Stimulated activated CD4-positive, alpha-beta T cell treated with anti-CD3 and anti-CD28 coated beads, Interleukin-1b, Interleukin-23, amount 100 ng/mL, for 1 hour (primary cell): Measurements from ENCODE around the gene C1orf116.

Source experiments
- DNase-seq, 2 donors: peaks; one replicate each; pipeline ENCODE4 v3.0.0-alpha.2; 2020; ENCODE audit warnings: low read depth in 2 of 2

Gene C1orf116

GRCh38 chr1:207032528-207033017 is at the start of gene C1orf116:
C1orf116 (minus strand) TSS chr1:207032756; CDS start chr1:207027598, 5,158 bp downstream.
- no peak for DNase-seq

DNA sequence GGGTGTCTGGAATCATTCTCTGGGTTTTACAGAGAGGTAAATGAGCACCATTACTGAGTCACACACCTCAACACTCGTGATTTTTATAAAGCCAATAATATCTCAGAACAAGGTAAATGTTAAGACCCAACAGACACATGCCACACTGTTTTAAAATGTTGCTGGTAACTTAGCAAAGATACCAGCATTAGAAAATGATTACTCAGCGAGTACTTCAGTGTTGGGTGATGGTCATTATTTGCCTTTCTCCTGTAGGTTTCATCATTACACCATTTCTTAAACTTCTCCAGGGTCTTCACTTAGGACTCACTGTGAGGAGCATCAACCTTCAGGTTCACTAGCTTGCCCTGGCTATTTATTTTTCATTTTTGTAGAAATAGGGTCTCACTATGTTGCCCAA is 49.2 kb upstream of the C1orf116 start:
- DNase-seq = no peak

DNA sequence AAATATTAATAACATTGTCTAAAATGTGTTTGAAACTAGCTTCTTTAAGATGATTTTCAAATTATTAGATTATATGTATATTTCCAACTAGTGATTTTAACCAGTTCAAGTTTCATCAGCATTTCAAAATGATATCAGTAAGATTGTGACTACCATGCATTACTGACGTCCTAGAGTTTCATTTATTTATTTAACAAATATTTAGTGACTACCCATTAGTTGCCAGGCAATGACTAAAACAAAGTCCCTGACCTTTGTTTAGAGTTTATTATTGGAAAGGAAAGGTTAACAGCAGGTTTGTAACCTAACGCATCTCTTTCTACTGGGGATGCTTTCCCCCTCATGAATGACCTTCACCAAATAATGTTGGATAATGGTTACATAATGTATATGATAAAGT is 48.5 kb upstream of the C1orf116 start:
- DNase-seq = no peak

GRCh38 chr1:207079706-207080241 is 47.2 kb upstream of the C1orf116 start:
- no peak for DNase-seq

GRCh38 chr1:207078578-207079132 is 46.1 kb upstream of the C1orf116 start:
- no peak for DNase-seq

GRCh38 chr1:207077470-207078377 is 45.2 kb upstream of the C1orf116 start:
- peak; percentile 25 to 39 for DNase-seq

DNA sequence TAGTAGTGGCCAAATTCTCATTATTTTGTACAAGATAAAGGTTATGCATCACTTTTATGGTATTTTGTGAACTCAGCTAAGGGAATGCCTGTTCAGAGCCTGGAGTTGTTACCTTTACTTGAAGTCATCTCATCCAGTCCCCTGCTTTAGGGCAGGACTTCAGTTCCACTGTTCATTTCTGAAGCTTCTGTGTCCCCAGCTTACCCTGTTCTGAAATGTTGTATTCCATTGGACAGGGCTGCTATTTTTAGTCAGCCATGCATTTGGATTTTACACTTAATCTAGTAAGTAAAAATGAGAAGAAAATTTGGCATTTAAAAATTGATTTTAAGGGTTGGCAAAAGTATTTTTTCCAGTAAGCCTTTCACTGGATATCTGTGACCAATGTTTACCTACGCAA is 44.5 kb upstream of the C1orf116 start:
- no peak for DNase-seq

DNA sequence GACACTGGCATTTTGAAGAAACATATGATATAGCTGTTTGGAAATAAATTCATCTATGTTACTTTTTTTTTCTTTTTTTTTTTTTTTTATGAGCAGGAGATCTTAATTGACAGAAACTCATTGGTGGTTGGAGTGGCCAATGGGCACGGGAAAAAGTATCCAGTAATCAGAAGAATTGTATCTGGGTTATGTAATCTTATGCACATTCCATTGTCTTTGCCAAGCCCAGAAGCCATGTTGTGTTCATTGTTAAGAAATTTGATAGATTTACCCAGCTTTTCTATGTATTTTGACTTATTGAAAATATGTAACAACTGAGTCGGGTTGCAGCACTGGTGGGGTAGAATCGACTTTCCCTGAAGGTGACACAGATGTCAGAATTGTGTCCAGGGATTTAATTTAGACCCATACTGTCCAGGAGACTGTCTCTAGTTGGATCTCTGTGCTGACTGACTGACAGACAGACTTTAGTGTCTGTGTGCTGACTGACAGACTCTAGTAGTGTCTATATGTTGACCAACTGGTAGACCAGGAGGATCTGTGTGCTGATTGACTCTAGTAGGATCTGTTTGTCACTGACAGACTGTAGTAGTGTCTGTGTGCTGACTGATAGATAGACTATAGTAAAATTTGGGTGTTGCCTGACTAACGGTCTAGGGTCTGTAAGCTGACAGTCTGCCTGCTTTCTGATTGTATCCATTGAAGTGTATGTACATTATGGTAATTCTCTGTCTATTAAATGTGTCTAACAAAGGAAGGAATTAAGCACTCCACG is 43.8 kb upstream of the C1orf116 start:
- no peak for DNase-seq

- no peak for DNase-seq
Measured at GRCh38 chr1:207073906-207074820, 41.6 kb upstream of the C1orf116 start.

DNA sequence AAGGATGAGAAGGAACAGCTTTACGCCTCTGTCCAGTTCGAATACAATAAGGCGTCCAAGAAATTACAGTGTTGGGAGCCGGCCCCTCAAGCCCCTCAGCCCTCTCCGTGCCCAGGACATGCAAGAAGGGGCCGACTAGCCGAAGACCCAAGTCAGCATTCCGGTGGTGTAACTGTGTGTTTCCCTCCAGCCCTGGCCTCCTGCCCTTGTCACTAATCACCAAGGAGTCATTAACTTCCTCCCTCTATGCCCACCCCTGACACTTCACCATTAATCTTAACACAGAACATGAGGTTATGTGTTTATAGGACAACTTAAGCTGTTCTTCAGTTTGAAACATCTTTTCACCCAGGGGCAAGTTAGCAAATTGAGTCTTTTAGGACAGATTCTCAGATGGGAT is 39.7 kb upstream of the C1orf116 start:
- no peak for DNase-seq

DNA sequence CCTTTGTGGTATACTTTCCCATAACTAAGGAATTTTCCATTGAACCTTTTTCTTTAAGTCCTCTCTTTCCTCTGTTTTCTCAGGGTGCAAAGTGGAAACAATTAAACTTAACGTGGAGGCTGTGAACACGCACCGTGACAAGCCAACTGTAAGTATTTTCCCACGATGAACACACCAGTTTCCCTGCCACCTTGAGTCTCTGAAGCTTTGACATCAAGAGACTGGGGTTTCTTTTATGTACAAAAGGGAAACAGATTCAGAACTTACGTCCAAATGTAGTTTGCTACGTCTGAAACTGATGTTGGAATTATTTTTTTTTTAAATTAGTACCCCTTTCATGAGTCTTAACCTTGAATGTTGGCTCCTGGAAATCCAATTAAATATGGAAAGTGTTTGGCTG is 38.9 kb upstream of the C1orf116 start:
- DNase-seq = no peak

- no peak for DNase-seq
Measured at GRCh38 chr1:207070811-207071210, 38.3 kb upstream of the C1orf116 start.

DNA sequence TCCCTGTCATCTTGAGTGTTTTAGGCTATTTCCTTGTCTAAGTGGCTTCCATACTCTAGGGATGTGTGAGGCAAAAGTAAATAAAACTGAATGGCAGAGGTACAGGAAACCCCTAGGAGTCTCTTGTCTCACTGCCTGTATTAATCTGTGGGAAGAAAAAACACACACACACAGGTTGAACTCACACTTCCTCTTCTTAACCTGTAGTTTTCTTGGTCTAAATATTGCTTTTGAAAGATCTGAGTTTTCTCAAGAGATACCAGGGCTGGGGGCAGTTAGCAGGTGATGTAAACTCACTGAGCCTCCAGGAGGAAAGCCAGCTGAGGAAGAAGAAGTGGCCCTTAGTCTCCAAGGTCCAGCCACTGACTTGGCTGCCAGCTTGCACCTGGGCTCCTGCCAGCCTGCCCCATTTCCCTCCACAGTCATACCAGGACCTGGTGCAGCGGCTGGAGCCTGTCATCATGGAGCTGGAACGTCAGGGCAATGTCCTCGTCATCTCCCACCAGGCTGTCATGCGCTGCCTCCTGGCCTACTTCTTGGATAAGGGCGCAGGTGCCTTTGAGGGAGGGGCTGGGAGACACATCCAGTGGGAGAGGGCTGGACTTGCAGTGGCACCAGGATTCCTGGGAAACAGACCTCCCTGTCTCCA is 37.4 kb upstream of the C1orf116 start:
- DNase-seq = no peak

- DNase-seq = no peak
Measured at GRCh38 chr1:207069061-207069460, 36.5 kb upstream of the C1orf116 start.

GRCh38 chr1:207067665-207068064 is 35.1 kb upstream of the C1orf116 start:
- DNase-seq = no peak

- no peak for DNase-seq
Measured at GRCh38 chr1:207067185-207067584, 34.6 kb upstream of the C1orf116 start.

DNA sequence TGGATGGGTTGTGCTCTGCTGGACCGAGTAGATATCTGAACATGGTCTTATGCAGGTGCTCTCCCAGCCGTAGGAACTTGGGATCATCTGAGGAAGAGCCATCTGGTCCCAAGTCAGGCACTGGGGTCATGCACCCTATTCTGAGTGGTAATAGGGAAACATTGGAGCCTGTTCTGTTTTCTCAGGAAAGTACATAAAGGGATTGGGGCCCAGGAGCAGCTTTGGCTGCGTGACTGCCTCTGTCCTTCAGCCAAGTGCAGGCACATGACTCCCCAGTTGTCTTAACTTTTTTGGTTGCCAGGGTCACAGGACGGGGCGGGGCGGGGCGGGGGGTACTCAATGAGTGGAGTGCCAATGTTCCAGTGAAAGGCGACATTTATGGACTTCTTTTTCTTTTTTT is 32.0 kb upstream of the C1orf116 start:
- DNase-seq = no peak

- no peak for DNase-seq
Measured at GRCh38 chr1:207063014-207063413, 30.5 kb upstream of the C1orf116 start.

DNA sequence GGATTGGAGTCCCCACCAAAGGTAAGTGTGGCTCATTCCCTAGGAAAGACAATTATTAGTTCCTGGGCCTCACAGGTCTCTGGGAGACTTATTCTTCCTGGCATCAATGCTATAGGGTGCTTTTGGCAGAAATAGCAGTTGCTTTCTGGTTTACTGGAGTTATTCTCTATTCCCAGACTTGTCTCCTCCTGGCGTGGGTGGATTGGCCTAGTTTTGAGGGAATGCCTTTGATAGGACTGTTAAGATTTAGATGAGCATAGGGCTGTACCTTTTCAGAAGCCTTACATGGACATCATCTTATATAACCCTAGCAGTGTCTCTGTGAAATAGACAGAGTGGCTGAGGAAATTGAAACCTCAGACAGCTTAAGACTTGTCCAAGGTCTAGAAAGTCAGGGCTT is 29.5 kb upstream of the C1orf116 start:
- DNase-seq = no peak

DNA sequence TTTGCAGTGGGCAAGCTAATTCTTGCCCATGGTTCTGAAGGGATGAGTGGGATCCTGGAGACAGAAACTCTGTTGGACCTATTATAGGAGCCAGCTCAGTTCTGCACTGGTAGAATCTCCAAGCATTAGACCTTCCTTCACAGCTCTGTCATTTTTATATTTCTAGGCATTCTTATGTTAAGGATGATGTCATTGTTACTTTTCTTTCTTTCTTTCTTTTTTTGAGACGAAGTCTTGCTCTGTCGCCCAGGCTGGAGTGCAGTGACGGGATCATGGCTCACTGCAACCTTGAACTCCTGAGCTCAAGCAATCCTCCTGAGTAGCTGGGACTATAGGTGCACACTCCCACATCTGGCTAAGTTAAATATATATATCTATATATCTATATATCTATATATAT is 28.0 kb upstream of the C1orf116 start:
- DNase-seq = no peak

GRCh38 chr1:207059881-207060280 is 27.3 kb upstream of the C1orf116 start:
- no peak for DNase-seq
